Peyer's patch (tissue), 4 donors: Measurements from ENCODE around the gene MINDY4. TPM values are rescaled to one million over a fixed set of nuclear protein-coding genes. Genes with fewer than 3 reads are reported as not detected.

Source experiments
- DNase-seq, 3 donors: peaks; one replicate each; pipeline ENCODE4 v3.0.0-alpha.2; 2017 to 2019
- H3K27ac ChIP-seq, 4 donors: fragments of 200-600 bp; sonication (generic); one replicate each; pipeline ENCODE4 v1.5.1; 2016 to 2019
- H3K27me3 ChIP-seq, 2 donors: fragments of 200-600 bp; sonication (generic); one replicate each; pipeline ENCODE4 v1.5.1; 2019
- H3K36me3 ChIP-seq, 3 donors: fragments of 200-600 bp; sonication (generic); one replicate each; pipeline ENCODE4 v1.5.1; 2016 to 2019
- H3K4me1 ChIP-seq, 4 donors: fragments of 200-600 bp; sonication (generic); one replicate each; pipeline ENCODE4 v1.5.1; 2016 to 2019
- H3K4me3 ChIP-seq, 4 donors: fragments of 200-600 bp; sonication (generic); 1 replicate in 3 of 4; 2 replicates in 1 of 4; pipeline ENCODE4 v1.5.1; 2016 to 2019; ENCODE audit warnings: mild to moderate bottlenecking in 1 of 4
- H3K9me3 ChIP-seq, 4 donors: fragments of 200-600 bp; sonication (generic); one replicate each; pipeline ENCODE4 v1.5.1; 2016 to 2019; ENCODE audit warnings: mild to moderate bottlenecking in 1 of 4
- CTCF ChIP-seq, 6 experiments: fragments of 450-650 bp in 4 of 6; fragments of 200-600 bp in 2 of 6; sonication (generic) in 1 of 6; IDR thresholded peaks; one replicate each; pipeline ENCODE4 v1.5.1; 2017 to 2019; ENCODE audit warnings: antibody characterized with exemption in 6 of 6, mild to moderate bottlenecking in 3 of 6, moderate library complexity in 1 of 6
- POLR2A ChIP-seq, 2 donors: fragments of 450-650 bp; IDR thresholded peaks; one replicate each; pipeline ENCODE4 v1.5.1; 2017; ENCODE audit warnings: antibody characterized with exemption in 2 of 2, mild to moderate bottlenecking in 2 of 2, moderate library complexity in 2 of 2
- total RNA-seq, 4 donors: library from RNA; depleted of rRNA; stranded (reverse); fragments of >200 nt; gene quantifications; one replicate each; pipeline ENCODE4 v1.1.0, GENCODE V29; 2016

Gene MINDY4
- total RNA-seq, 4 donors from 2014 or later: 3.9 to 19.8 (median 6.8) TPM

- H3K9me3 ChIP-seq: no peaks in the 10 kb centered on the region
- H3K4me3 ChIP-seq: no peak overlapping the region
- H3K36me3 ChIP-seq: no peaks in the 10 kb centered on the region
- H3K27me3 ChIP-seq: no peaks in the 10 kb centered on the region
- no peak for DNase-seq
- no peak overlapping the region for H3K27ac ChIP-seq
- TF ChIP-seq CTCF (IDR thresholded peaks at IDR 0.05) (no peak), POLR2A (IDR thresholded peaks at IDR 0.05) (no peak)
- peaks cover 0 to 19% (median 0%) of the 10 kb centered on the region in 4 donors for H3K4me1 ChIP-seq
Observed at GRCh38 chr7:30863706-30864035, 92.5 kb downstream of the MINDY4 start.

GRCh38 chr7:30864101-30864500 is 92.9 kb downstream of the MINDY4 start:
- no peak overlapping the region for H3K4me3 ChIP-seq
- no peak for TF ChIP-seq CTCF (IDR thresholded peaks at IDR 0.05)
- no peak for TF ChIP-seq POLR2A (IDR thresholded peaks at IDR 0.05)
- no peak overlapping the region for H3K27ac ChIP-seq
- no peaks in the 10 kb centered on the region for H3K27me3 ChIP-seq
- H3K4me1 ChIP-seq: peaks cover 0 to 19% (median 0%) of the 10 kb centered on the region in 4 donors
- H3K9me3 ChIP-seq: no peaks in the 10 kb centered on the region
- H3K36me3 ChIP-seq: no peaks in the 10 kb centered on the region
- no peak for DNase-seq

- Histone ChIP-seq H3K27me3 (no peaks in the 10 kb centered on the region), H3K4me1 (peaks cover 0 to 19% (median 0%) of the 10 kb centered on the region in 4 donors), H3K9me3 (no peaks in the 10 kb centered on the region), H3K36me3 (no peaks in the 10 kb centered on the region), H3K27ac (no peak overlapping the region), H3K4me3 (no peak overlapping the region)
- TF ChIP-seq CTCF (IDR thresholded peaks at IDR 0.05) (no peak), POLR2A (IDR thresholded peaks at IDR 0.05) (no peak)
- DNase-seq: no peak
Observed at GRCh38 chr7:30865076-30865475, 93.9 kb downstream of the MINDY4 start.

- TF ChIP-seq CTCF (IDR thresholded peaks at IDR 0.05) (no peak), POLR2A (IDR thresholded peaks at IDR 0.05) (no peak)
- H3K4me1 ChIP-seq: peaks cover 0 to 19% (median 0%) of the 10 kb centered on the region in 4 donors
- no peaks in the 10 kb centered on the region for H3K9me3 ChIP-seq
- no peak overlapping the region for H3K27ac ChIP-seq
- no peak for DNase-seq
- H3K36me3 ChIP-seq: no peaks in the 10 kb centered on the region
- no peaks in the 10 kb centered on the region for H3K27me3 ChIP-seq
- no peak overlapping the region for H3K4me3 ChIP-seq
Observed at GRCh38 chr7:30865821-30866220, 94.6 kb downstream of the MINDY4 start.

GRCh38 chr7:30866939-30867338 is 95.7 kb downstream of the MINDY4 start:
- no peaks in the 10 kb centered on the region for H3K9me3 ChIP-seq
- no peaks in the 10 kb centered on the region for H3K27me3 ChIP-seq
- H3K4me3 ChIP-seq: no peak overlapping the region
- no peaks in the 10 kb centered on the region for H3K36me3 ChIP-seq
- peak in 1 of 3 donors; percentile 57 for DNase-seq
- peaks cover 0 to 19% (median 0%) of the 10 kb centered on the region in 4 donors for H3K4me1 ChIP-seq
- no peak for TF ChIP-seq CTCF (IDR thresholded peaks at IDR 0.05)
- no peak for TF ChIP-seq POLR2A (IDR thresholded peaks at IDR 0.05)
- H3K27ac ChIP-seq: no peak overlapping the region

GRCh38 chr7:30867483-30867882 is 96.3 kb downstream of the MINDY4 start:
- TF ChIP-seq POLR2A (IDR thresholded peaks at IDR 0.05) (no peak), CTCF (IDR thresholded peaks at IDR 0.05) (no peak)
- H3K9me3 ChIP-seq: no peaks in the 10 kb centered on the region
- H3K27me3 ChIP-seq: no peaks in the 10 kb centered on the region
- H3K36me3 ChIP-seq: no peaks in the 10 kb centered on the region
- H3K4me1 ChIP-seq: peaks cover 0 to 19% (median 0%) of the 10 kb centered on the region in 4 donors
- H3K27ac ChIP-seq: no peak overlapping the region
- no peak for DNase-seq
- no peak overlapping the region for H3K4me3 ChIP-seq
